Measurements from ENCODE around the gene CCP110.
A peak's percentile ranks its signal among the peaks of the same experiment; 100 is the strongest.

Gene CCP110

GRCh38 chr16:19505600-19506303 is 18.0 kb upstream of the CCP110 start:
- H3K4me3 ChIP-seq (ENCODE audit: low read depth, low read length) = no peak overlapping the region
- TF ChIP-seq, protein P1, sequence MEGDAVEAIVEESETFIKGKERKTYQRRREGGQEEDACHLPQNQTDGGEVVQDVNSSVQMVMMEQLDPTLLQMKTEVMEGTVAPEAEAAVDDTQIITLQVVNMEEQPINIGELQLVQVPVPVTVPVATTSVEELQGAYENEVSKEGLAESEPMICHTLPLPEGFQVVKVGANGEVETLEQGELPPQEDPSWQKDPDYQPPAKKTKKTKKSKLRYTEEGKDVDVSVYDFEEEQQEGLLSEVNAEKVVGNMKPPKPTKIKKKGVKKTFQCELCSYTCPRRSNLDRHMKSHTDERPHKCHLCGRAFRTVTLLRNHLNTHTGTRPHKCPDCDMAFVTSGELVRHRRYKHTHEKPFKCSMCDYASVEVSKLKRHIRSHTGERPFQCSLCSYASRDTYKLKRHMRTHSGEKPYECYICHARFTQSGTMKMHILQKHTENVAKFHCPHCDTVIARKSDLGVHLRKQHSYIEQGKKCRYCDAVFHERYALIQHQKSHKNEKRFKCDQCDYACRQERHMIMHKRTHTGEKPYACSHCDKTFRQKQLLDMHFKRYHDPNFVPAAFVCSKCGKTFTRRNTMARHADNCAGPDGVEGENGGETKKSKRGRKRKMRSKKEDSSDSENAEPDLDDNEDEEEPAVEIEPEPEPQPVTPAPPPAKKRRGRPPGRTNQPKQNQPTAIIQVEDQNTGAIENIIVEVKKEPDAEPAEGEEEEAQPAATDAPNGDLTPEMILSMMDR (IDR thresholded peaks at IDR 0.05; ENCODE audit: low read depth, low read length) = no peak
- DNase-seq (ENCODE audit: low read depth, low spot score) = peak; percentile 85
- in situ Hi-C loops (cut with HindIII; ENCODE audit: low sequenced_read_pairs) = no loop called here

GRCh38 chr16:19506965-19507364 is 16.8 kb upstream of the CCP110 start:
- TF ChIP-seq, protein P1 (IDR thresholded peaks at IDR 0.05; ENCODE audit: low read depth, low read length) = no peak
- in situ Hi-C loops (cut with HindIII; ENCODE audit: low sequenced_read_pairs) = no loop called here
- no peak overlapping the region for H3K4me3 ChIP-seq (ENCODE audit: low read depth, low read length)
- no peak for DNase-seq (ENCODE audit: low read depth, low spot score)

GRCh38 chr16:19507867-19508266 is 15.9 kb upstream of the CCP110 start:
- TF ChIP-seq, protein P1 (IDR thresholded peaks at IDR 0.05; ENCODE audit: low read depth, low read length) = no peak
- no peak overlapping the region for H3K4me3 ChIP-seq (ENCODE audit: low read depth, low read length)
- no peak for DNase-seq (ENCODE audit: low read depth, low spot score)
- in situ Hi-C loops (cut with HindIII; ENCODE audit: low sequenced_read_pairs) = no loop called here

- DNase-seq (ENCODE audit: low read depth, low spot score) = no peak
- in situ Hi-C loops (cut with HindIII; ENCODE audit: low sequenced_read_pairs) = no loop called here
- TF ChIP-seq, protein P1 (IDR thresholded peaks at IDR 0.05; ENCODE audit: low read depth, low read length) = no peak
- H3K4me3 ChIP-seq (ENCODE audit: low read depth, low read length) = no peak overlapping the region
Measured at GRCh38 chr16:19512297-19512696, 11.4 kb upstream of the CCP110 start.

DNA sequence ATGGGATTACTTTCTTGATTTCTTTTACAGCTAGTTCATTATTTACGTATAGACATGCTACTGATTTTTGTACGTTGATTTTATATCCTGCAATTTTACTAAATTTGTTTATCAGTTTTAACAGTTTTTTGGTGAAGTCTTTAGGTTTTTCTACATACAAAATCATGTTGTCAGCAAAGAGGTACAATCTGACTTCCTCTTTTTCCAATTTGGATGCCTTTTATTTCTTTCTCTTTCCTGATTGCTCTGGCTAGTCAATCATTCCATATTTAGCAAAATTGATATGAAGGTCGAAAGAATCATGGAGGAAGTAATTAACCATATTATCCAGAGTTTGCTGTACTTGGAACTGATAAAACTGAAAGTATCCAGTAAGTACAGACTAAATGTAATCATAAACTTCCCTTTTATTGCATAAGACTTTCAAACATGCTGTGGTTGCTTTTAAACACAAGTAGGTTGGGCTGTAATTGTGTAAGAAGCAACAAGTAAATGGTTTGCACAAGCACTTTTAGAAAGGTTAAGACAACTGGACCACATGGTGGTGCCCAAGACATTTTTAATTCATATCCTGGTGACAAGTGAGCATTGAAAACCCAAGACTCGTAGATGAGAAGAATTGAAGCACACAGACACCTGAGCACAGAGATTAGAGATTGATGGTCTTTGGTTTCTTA is 10.2 kb upstream of the CCP110 start:
- in situ Hi-C loops (cut with HindIII; ENCODE audit: low sequenced_read_pairs) = no loop called here
- H3K4me3 ChIP-seq (ENCODE audit: low read depth, low read length) = no peak overlapping the region
- TF ChIP-seq, protein P1 (IDR thresholded peaks at IDR 0.05; ENCODE audit: low read depth, low read length) = no peak
- DNase-seq (ENCODE audit: low read depth, low spot score) = no peak

DNA sequence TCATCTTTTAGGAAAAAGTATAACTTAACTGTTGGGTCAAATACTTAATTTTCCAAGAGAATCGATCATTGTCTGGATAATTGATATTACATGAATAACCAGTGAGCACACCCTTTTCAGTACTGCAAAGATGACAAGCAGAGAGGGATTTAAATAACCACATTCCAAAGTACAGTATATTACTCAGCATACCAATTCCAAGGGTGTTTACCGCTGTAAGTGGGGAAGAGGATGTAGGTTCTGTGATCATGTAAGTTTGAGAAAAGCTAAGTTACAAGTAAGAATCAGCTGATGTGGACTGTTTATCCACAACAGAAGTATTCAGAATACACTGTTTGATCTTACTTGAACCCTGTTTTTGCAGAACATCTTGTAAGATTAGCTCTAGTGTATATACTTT is 8.0 kb upstream of the CCP110 start:
- in situ Hi-C loops (cut with HindIII; ENCODE audit: low sequenced_read_pairs) = no loop called here
- DNase-seq (ENCODE audit: low read depth, low spot score) = no peak
- no peak overlapping the region for H3K4me3 ChIP-seq (ENCODE audit: low read depth, low read length)
- TF ChIP-seq, protein P1 (IDR thresholded peaks at IDR 0.05; ENCODE audit: low read depth, low read length) = no peak

All from astrocyte of the spinal cord (primary cell).